Gastrocnemius medialis (tissue), 4 donors: ENCODE measurements around the gene NRM. TPM values are rescaled to one million over a fixed set of nuclear protein-coding genes. Genes with fewer than 3 reads are reported as not detected.
"Not testable (repeated sequence)": the region's sequence is repeated elsewhere in the genome, so short reads cannot be mapped to it uniquely, and the experiment has no call there.

Experiments
- ATAC-seq, 2 donors: fragments of 150-250 bp; one replicate each; pipeline ENCODE4 v1.9.1; 2016
- DNase-seq, 2 donors: peaks; one replicate each; pipeline ENCODE4 v3.0.0-alpha.2; 2019
- H3K27ac ChIP-seq, 4 donors: fragments of 200-600 bp; sonication (generic); 1 replicate in 1 of 4; 2 replicates in 3 of 4; pipeline ENCODE4 v1.5.1; 2016 to 2018; ENCODE audit warnings: mild to moderate bottlenecking in 2 of 4, moderate library complexity in 1 of 4
- H3K27me3 ChIP-seq, 3 donors: fragments of 200-600 bp; sonication (generic) in 2 of 3; 1 replicate in 1 of 3; 2 replicates in 2 of 3; pipeline versions ENCODE4 v1.5.1 to v1.6.0; 2016 to 2019; ENCODE audit warnings: mild to moderate bottlenecking in 1 of 3, moderate library complexity in 1 of 3
- H3K36me3 ChIP-seq, 2 donors: fragments of 200-600 bp; sonication (generic) in 1 of 2; one replicate each; pipeline ENCODE4 v1.5.1; 2017 to 2018
- H3K4me1 ChIP-seq, 2 donors: fragments of 200-600 bp; sonication (generic) in 1 of 2; one replicate each; pipeline ENCODE4 v1.5.1; 2016 to 2017; ENCODE audit warnings: mild to moderate bottlenecking in 2 of 2
- H3K4me3 ChIP-seq, 4 donors: fragments of 200-600 bp; sonication (generic) in 3 of 4; 1 replicate in 1 of 4; 2 replicates in 3 of 4; pipeline ENCODE4 v1.5.1; 2016 to 2019; ENCODE audit warnings: mild to moderate bottlenecking in 2 of 4
- H3K9me3 ChIP-seq, 3 donors: fragments of 200-600 bp; sonication (generic) in 2 of 3; 1 replicate in 1 of 3; 2 replicates in 2 of 3; pipeline ENCODE4 v1.5.1; 2016 to 2019
- CTCF ChIP-seq, 5 experiments: fragments of 450-650 bp in 3 of 5; fragments of 200-600 bp in 2 of 5; sonication (generic) in 2 of 5; IDR thresholded peaks in 4 of 5; conservative IDR thresholded peaks in 1 of 5; 1 replicate in 4 of 5; 2 replicates in 1 of 5; pipeline ENCODE4 v1.5.1; 2016 to 2019; ENCODE audit warnings: antibody characterized with exemption in 5 of 5, mild to moderate bottlenecking in 3 of 5, moderate library complexity in 3 of 5
- POLR2A ChIP-seq, 2 donors: fragments of 450-650 bp; IDR thresholded peaks; one replicate each; pipeline ENCODE4 v1.6.1; 2017; ENCODE audit warnings: antibody characterized with exemption in 2 of 2, mild to moderate bottlenecking in 2 of 2, moderate library complexity in 2 of 2
- in situ Hi-C, 4 donors: fragments of 200-750 bp; cut with MboI; loops; one replicate each; pipeline versions ENCODE4 v1.15.0 to v1.8.0; 2017; ENCODE audit warnings: low sequenced_read_pairs in 4 of 4
- intact Hi-C: fragments of 100-400 bp; cut with DNase I; formaldehyde crosslinking; loops from one replicate; pipeline ENCODE4 v1.15.1; 2023; ENCODE audit warnings: low total_unique reads
- total RNA-seq, 4 donors: library from RNA; depleted of rRNA; stranded (reverse); fragments of >200 nt; gene quantifications; one replicate each; pipeline versions ENCODE4 v1.1.0 to v1.2.3, GENCODE V29; 2016

NRM gene
- total RNA-seq, 4 donors from 2014 or later: 0.32 to 2.0 (median 1.4) TPM

GRCh38 chr6:30719791-30720737, 29.3 kb upstream of the NRM start, which contains the start of gene TUBB:
TUBB (plus strand) TSS chr6:30720352; CDS start chr6:30720507, 155 bp downstream.
- Histone ChIP-seq H3K9me3 (no peaks in the 10 kb centered on the region), H3K27me3 (no peaks in the 10 kb centered on the region), H3K27ac (peak within 1 kb of the TSS; percentile 94 to 99 (median 97)), H3K4me3 (peak within 1 kb of the TSS; percentile 68 to 99 (median 81)), H3K36me3 (peaks cover 0 to 24% of the 10 kb centered on the region in 2 donors), H3K4me1 (peaks cover 32 to 33% of the 10 kb centered on the region in 2 donors)
- in situ Hi-C loops (loop anchor here (5.0 kb wide), 2 partner anchors 38 to 43 kb away; no protein-coding TSS in a partner anchor), intact Hi-C loops (loop anchor here (1.0 to 10.0 kb wide), 4 partner anchors 23 to 1475 kb away; partner anchors contain the start of genes ABCF1, FLOT1, GPSM3 and MRPS18B)
- TF ChIP-seq POLR2A (IDR thresholded peaks at IDR 0.05): peak; percentile 87 to 91
- TF ChIP-seq CTCF (IDR thresholded peaks at IDR 0.05 in 4 of 5, conservative IDR thresholded peaks at IDR 0.05 in 1 of 5): peak in 3 of 5 experiments; percentile 6 to 34 (median 31)
- ATAC-seq (peak; percentile 72 to 75), DNase-seq (peak; percentile 97 to 98)

GRCh38 chr6:30719356-30719755, 28.6 kb upstream of the NRM start:
- H3K4me1 ChIP-seq: peaks cover 32 to 33% of the 10 kb centered on the region in 2 donors
- ATAC-seq: no peak
- in situ Hi-C loops: no loop called here

GRCh38 chr6:30717845-30718720, 27.3 kb upstream of the NRM start:
- H3K4me3 ChIP-seq: peak overlapping the region; percentile 49 to 91 (median 76)
- H3K27me3 ChIP-seq, DNase-seq, in situ Hi-C loops, H3K9me3 ChIP-seq, ATAC-seq: not testable (repeated sequence)
- peaks cover 32 to 33% of the 10 kb centered on the region in 2 donors for H3K4me1 ChIP-seq
- intact Hi-C loops: loop anchor here (1.0 to 10.0 kb wide), 3 partner anchors 27 to 1477 kb away; partner anchors contain the start of genes GPSM3 and PBX2
- H3K27ac ChIP-seq: peak overlapping the region; percentile 94 to 99 (median 97)
- H3K36me3 ChIP-seq: peaks cover 0 to 20% of the 10 kb centered on the region in 2 donors

More at GRCh38 chr6:30719356-30719755, 28.6 kb upstream of the NRM start:
- no peaks in the 10 kb centered on the region for H3K9me3 ChIP-seq
- intact Hi-C loops: loop anchor here (10.0 kb wide), 1 partner anchor 1475 kb away; the partner anchor contains the start of genes GPSM3 and PBX2
- peaks cover 0 to 20% of the 10 kb centered on the region in 2 donors for H3K36me3 ChIP-seq
- TF ChIP-seq POLR2A (IDR thresholded peaks at IDR 0.05): no peak
- no peak for TF ChIP-seq CTCF (IDR thresholded peaks at IDR 0.05 in 4 of 5, conservative IDR thresholded peaks at IDR 0.05 in 1 of 5)
- H3K4me3 ChIP-seq: peak overlapping the region; percentile 52 to 99 (median 76)
- H3K27me3 ChIP-seq: no peaks in the 10 kb centered on the region
- no peak for DNase-seq
- peak overlapping the region; percentile 94 to 99 (median 97) for H3K27ac ChIP-seq

GRCh38 chr6:30717129-30717844, 26.5 kb upstream of the NRM start, which contains the start of gene MDC1:
MDC1 (minus strand) TSS chr6:30717281; CDS start chr6:30715175, 2,106 bp downstream.
- no peaks in the 10 kb centered on the region for H3K27me3 ChIP-seq
- intact Hi-C loops: loop anchor here (1.0 to 10.0 kb wide), 3 partner anchors 26 to 1478 kb away; partner anchors contain the start of genes GPSM3 and PBX2

More at GRCh38 chr6:30717129-30717844, 26.5 kb upstream of the NRM start, which contains the start of gene MDC1:
- peak; percentile 79 to 80 for ATAC-seq
- peak; percentile 100 for DNase-seq
- H3K4me1 ChIP-seq: peaks cover 27 to 31% of the 10 kb centered on the region in 2 donors
- no peaks in the 10 kb centered on the region for H3K9me3 ChIP-seq
- peak within 1 kb of the TSS; percentile 69 to 91 (median 86) for H3K4me3 ChIP-seq
- TF ChIP-seq CTCF (IDR thresholded peaks at IDR 0.05 in 4 of 5, conservative IDR thresholded peaks at IDR 0.05 in 1 of 5) (peak; percentile 41 to 57 (median 46)), POLR2A (IDR thresholded peaks at IDR 0.05) (peak; percentile 62 to 91)
- H3K27ac ChIP-seq: peak within 1 kb of the TSS; percentile 94 to 99 (median 97)
- in situ Hi-C loops: no loop called here
- peaks cover 0 to 24% of the 10 kb centered on the region in 2 donors for H3K36me3 ChIP-seq
